Vagina (tissue), 2 donors: Measurements from ENCODE around the gene KCNK1. TPM values are rescaled to one million over a fixed set of nuclear protein-coding genes. Genes with fewer than 3 reads are reported as not detected.

Source experiments
- DNase-seq, 2 donors: peaks; one replicate each; pipeline ENCODE4 v3.0.0-alpha.2; 2017; ENCODE audit errors: extremely low spot score in 2 of 2
- H3K27ac ChIP-seq: fragments of 200-600 bp; sonication (generic); one replicate; pipeline ENCODE4 v1.5.1; 2019
- H3K27me3 ChIP-seq: fragments of 200-600 bp; sonication (generic); one replicate; pipeline ENCODE4 v1.5.1; 2019
- H3K36me3 ChIP-seq, 2 donors: fragments of 200-600 bp; sonication (generic); one replicate each; pipeline ENCODE4 v1.5.1; 2017 to 2019
- H3K4me1 ChIP-seq: fragments of 200-600 bp; sonication (generic); one replicate; pipeline ENCODE4 v1.5.1; 2019
- H3K4me3 ChIP-seq, 2 donors: fragments of 200-600 bp; sonication (generic); 1 replicate in 1 of 2; 2 replicates in 1 of 2; pipeline ENCODE4 v1.5.1; 2016 to 2019
- H3K9me3 ChIP-seq: fragments of 200-600 bp; sonication (generic); one replicate; pipeline ENCODE4 v1.5.1; 2019
- CTCF ChIP-seq, 3 experiments: fragments of 450-650 bp in 2 of 3; fragments of 200-600 bp in 1 of 3; sonication (generic) in 1 of 3; IDR thresholded peaks; one replicate each; pipeline ENCODE4 v1.5.1; 2017 to 2019; ENCODE audit warnings: antibody characterized with exemption in 3 of 3, mild to moderate bottlenecking in 2 of 3, moderate library complexity in 2 of 3
- POLR2A ChIP-seq, 2 donors: fragments of 450-650 bp; IDR thresholded peaks; one replicate each; pipeline ENCODE4 v1.6.1; 2017; ENCODE audit warnings: antibody characterized with exemption in 2 of 2, mild to moderate bottlenecking in 2 of 2, moderate library complexity in 2 of 2
- POLR2AphosphoS5 ChIP-seq, 2 donors: sonication (generic); formaldehyde crosslinking; IDR thresholded peaks; one replicate each; pipeline ENCODE4 v1.9.0; 2017; ENCODE audit warnings: antibody characterized with exemption in 2 of 2, mild to moderate bottlenecking in 2 of 2, low read depth in 1 of 2; ENCODE audit not compliant: insufficient read depth in 1 of 2
- intact Hi-C: fragments of 100-400 bp; cut with DNase I; formaldehyde crosslinking; loops from one replicate; pipeline ENCODE4 v1.15.1; 2023
- total RNA-seq: library from RNA; depleted of rRNA; stranded (reverse); fragments of >200 nt; gene quantifications from one replicate; pipeline ENCODE4 v1.2.3, GENCODE V29; 2016

KCNK1 gene
- total RNA-seq, 1 donor from 2014 or later, result 11.3 TPM

- no peak for TF ChIP-seq CTCF (IDR thresholded peaks at IDR 0.05)
- no peak for TF ChIP-seq POLR2A (IDR thresholded peaks at IDR 0.05)
- TF ChIP-seq POLR2AphosphoS5 (IDR thresholded peaks at IDR 0.05; ENCODE audit: insufficient read depth in 1 of 2, low read depth in 1 of 2), result no peak
- Histone ChIP-seq H3K36me3 (no peaks in the 10 kb centered on the region), H3K27ac (no peak overlapping the region), H3K9me3 (no peaks in the 10 kb centered on the region), H3K27me3 (no peaks in the 10 kb centered on the region), H3K4me1 (no peaks in the 10 kb centered on the region), H3K4me3 (no peak overlapping the region)
- DNase-seq, result no peak
- intact Hi-C loops, result no loop called here
Measured at GRCh38 chr1:233625510-233625981, 11.6 kb downstream of the KCNK1 start.

GRCh38 chr1:233627376-233627775 lies 13.5 kb downstream of the KCNK1 start:
- no peak overlapping the region for H3K4me3 ChIP-seq

GRCh38 chr1:233627823-233628222 lies 13.9 kb downstream of the KCNK1 start:
- no peaks in the 10 kb centered on the region for H3K4me1 ChIP-seq
- H3K27ac ChIP-seq, result no peak overlapping the region
- TF ChIP-seq POLR2A (IDR thresholded peaks at IDR 0.05) (no peak), CTCF (IDR thresholded peaks at IDR 0.05) (no peak), POLR2AphosphoS5 (IDR thresholded peaks at IDR 0.05; ENCODE audit: insufficient read depth in 1 of 2, low read depth in 1 of 2) (no peak)
- no peaks in the 10 kb centered on the region for H3K9me3 ChIP-seq
- H3K36me3 ChIP-seq, result no peaks in the 10 kb centered on the region
- H3K27me3 ChIP-seq, result no peaks in the 10 kb centered on the region
- no peak overlapping the region for H3K4me3 ChIP-seq
- intact Hi-C loops, result no loop called here
- no peak for DNase-seq

More at GRCh38 chr1:233627376-233627775, 13.5 kb downstream of the KCNK1 start:
- no peaks in the 10 kb centered on the region for H3K36me3 ChIP-seq
- DNase-seq, result no peak
- TF ChIP-seq POLR2A (IDR thresholded peaks at IDR 0.05), result no peak
- no peak for TF ChIP-seq POLR2AphosphoS5 (IDR thresholded peaks at IDR 0.05; ENCODE audit: insufficient read depth in 1 of 2, low read depth in 1 of 2)
- H3K27me3 ChIP-seq, result no peaks in the 10 kb centered on the region
- H3K27ac ChIP-seq, result no peak overlapping the region
- intact Hi-C loops, result no loop called here
- no peaks in the 10 kb centered on the region for H3K4me1 ChIP-seq
- no peaks in the 10 kb centered on the region for H3K9me3 ChIP-seq

- H3K4me3 ChIP-seq, result no peak overlapping the region
- no peaks in the 10 kb centered on the region for H3K9me3 ChIP-seq
- H3K27me3 ChIP-seq, result no peaks in the 10 kb centered on the region
- H3K36me3 ChIP-seq, result no peaks in the 10 kb centered on the region
- no peak overlapping the region for H3K27ac ChIP-seq
- DNase-seq, result no peak
- no peak for TF ChIP-seq POLR2A (IDR thresholded peaks at IDR 0.05)
- no peak for TF ChIP-seq POLR2AphosphoS5 (IDR thresholded peaks at IDR 0.05; ENCODE audit: insufficient read depth in 1 of 2, low read depth in 1 of 2)
- TF ChIP-seq CTCF (IDR thresholded peaks at IDR 0.05), result no peak
- H3K4me1 ChIP-seq, result no peaks in the 10 kb centered on the region
- intact Hi-C loops, result no loop called here
Measured at GRCh38 chr1:233629305-233629935, 15.5 kb downstream of the KCNK1 start.

- H3K4me1 ChIP-seq, result no peaks in the 10 kb centered on the region
- intact Hi-C loops, result no loop called here
- no peak for DNase-seq
- no peak overlapping the region for H3K27ac ChIP-seq
- H3K36me3 ChIP-seq, result no peaks in the 10 kb centered on the region
- no peak overlapping the region for H3K4me3 ChIP-seq
- no peaks in the 10 kb centered on the region for H3K9me3 ChIP-seq
- TF ChIP-seq POLR2A (IDR thresholded peaks at IDR 0.05) (no peak), CTCF (IDR thresholded peaks at IDR 0.05) (no peak), POLR2AphosphoS5 (IDR thresholded peaks at IDR 0.05; ENCODE audit: insufficient read depth in 1 of 2, low read depth in 1 of 2) (no peak)
- no peaks in the 10 kb centered on the region for H3K27me3 ChIP-seq
Measured at GRCh38 chr1:233631810-233632405, 18.0 kb downstream of the KCNK1 start.
